ENCODE measurements around the gene TTBK2. TPM values are rescaled to one million over a fixed set of nuclear protein-coding genes. Genes with fewer than 3 reads are reported as not detected.
A peak's percentile ranks its signal among the peaks of the same experiment; 100 is the strongest.

TTBK2 gene
- total and polyA plus RNA-seq, 8 donors, result 12.4 to 15.8 (median 13.8) TPM

DNA sequence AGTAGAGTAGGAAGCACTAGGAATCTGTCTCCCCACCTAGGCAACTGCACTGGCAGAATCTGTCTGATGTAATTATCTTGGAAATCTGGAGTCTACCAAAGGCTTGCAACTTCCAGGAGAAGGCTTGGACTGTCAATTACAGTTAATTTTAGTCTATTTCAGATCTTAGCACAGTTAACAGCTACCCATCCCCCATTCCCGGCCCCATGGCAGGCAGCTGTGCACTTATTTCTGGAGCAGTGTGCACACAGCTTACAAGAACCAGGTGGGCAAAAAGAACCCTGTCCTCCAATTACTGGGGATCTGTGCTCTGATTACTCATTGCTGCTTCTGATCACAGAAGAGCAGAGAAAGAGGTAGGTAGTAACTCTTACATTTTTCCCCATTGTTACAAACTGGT lies 171.3 kb downstream of the TTBK2 start:
- DNase-seq (no peak), ATAC-seq (no peak)
- TF ChIP-seq, protein P1, sequence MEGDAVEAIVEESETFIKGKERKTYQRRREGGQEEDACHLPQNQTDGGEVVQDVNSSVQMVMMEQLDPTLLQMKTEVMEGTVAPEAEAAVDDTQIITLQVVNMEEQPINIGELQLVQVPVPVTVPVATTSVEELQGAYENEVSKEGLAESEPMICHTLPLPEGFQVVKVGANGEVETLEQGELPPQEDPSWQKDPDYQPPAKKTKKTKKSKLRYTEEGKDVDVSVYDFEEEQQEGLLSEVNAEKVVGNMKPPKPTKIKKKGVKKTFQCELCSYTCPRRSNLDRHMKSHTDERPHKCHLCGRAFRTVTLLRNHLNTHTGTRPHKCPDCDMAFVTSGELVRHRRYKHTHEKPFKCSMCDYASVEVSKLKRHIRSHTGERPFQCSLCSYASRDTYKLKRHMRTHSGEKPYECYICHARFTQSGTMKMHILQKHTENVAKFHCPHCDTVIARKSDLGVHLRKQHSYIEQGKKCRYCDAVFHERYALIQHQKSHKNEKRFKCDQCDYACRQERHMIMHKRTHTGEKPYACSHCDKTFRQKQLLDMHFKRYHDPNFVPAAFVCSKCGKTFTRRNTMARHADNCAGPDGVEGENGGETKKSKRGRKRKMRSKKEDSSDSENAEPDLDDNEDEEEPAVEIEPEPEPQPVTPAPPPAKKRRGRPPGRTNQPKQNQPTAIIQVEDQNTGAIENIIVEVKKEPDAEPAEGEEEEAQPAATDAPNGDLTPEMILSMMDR (IDR thresholded peaks at IDR 0.05), result no peak
- H3K27ac ChIP-seq, result no peak overlapping the region
- peaks cover 0 to 5% of the 10 kb centered on the region in 2 donors for H3K9me3 ChIP-seq
- H3K4me1 ChIP-seq, result no peaks in the 10 kb centered on the region
- intact Hi-C loops (cut with DNase I), result no loop called here
- peaks cover 0 to 34% of the 10 kb centered on the region in 2 donors for H3K36me3 ChIP-seq
- H3K27me3 ChIP-seq, result no peaks in the 10 kb centered on the region
- H3K4me3 ChIP-seq, result no peak overlapping the region

DNA sequence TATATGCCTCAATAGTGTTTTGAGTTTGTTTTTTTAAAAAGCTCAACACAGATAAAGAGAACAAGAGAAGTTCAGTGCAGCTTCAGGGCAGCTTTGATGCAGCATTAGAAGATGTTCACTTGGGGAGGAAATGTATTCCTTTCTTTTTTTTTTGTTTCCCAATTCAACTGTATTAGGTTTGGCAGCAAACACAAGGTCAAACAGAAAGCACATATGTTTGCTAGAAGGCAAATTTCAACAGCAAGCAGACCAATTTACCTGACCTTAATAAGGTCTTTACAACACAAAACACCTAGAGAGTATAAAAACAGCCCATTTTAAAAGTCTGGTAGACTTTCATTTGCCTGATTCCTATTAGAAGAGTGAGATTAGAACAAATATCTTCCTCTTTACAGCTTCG lies 176.4 kb downstream of the TTBK2 start:
- Histone ChIP-seq H3K4me1 (no peaks in the 10 kb centered on the region), H3K27me3 (no peaks in the 10 kb centered on the region), H3K36me3 (peaks cover 0 to 8% of the 10 kb centered on the region in 2 donors), H3K4me3 (no peak overlapping the region), H3K27ac (no peak overlapping the region), H3K9me3 (no peaks in the 10 kb centered on the region)
- ATAC-seq (no peak), DNase-seq (no peak)
- intact Hi-C loops (cut with DNase I), result no loop called here
- TF ChIP-seq, protein P1 (IDR thresholded peaks at IDR 0.05), result no peak

DNA sequence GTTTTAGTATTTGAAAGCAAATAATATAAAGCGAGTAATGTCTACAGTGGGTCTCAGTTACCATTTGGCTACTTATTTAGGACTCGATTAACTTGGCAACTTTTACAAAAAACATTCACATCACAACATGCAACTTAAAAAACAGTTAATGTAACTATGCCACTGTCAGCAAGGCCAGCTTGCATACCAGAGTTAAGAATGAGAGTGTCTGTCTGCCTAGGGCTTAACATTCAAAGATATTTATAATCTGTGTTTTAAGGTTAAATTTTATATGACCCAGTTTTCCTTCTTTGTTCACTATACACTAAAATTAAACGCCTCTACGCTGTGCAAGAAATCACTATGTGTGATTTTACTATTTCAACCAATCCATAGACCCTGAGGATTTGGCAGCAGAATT lies 178.4 kb downstream of the TTBK2 start:
- intact Hi-C loops (cut with DNase I), result no loop called here
- Histone ChIP-seq H3K9me3 (no peaks in the 10 kb centered on the region), H3K27ac (no peak overlapping the region), H3K27me3 (no peaks in the 10 kb centered on the region), H3K4me3 (no peak overlapping the region), H3K4me1 (peaks cover 0 to 7% of the 10 kb centered on the region in 2 donors), H3K36me3 (peaks cover 0 to 8% of the 10 kb centered on the region in 2 donors)
- ATAC-seq (no peak), DNase-seq (no peak)
- TF ChIP-seq, protein P1 (IDR thresholded peaks at IDR 0.05), result no peak

DNA sequence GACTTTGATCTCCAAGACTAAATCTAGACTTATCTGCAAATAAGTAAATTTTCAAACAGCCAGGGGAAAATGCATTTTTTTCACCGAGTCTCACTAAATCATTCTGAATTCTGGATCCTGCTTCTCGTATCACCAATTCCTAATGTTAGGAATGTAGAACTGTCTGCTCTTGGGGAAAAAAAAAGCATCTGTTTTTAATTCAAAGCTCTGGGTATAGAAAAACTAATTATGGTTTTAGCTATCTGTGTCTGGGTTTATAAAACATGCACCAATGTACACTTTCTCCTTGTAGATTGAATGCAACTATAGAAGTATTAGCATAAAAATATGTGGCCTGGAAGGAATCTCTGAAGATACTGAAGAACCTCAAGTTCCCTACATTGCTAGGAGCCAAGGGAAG lies 178.9 kb downstream of the TTBK2 start:
- TF ChIP-seq, protein P1 (IDR thresholded peaks at IDR 0.05), result no peak
- ATAC-seq, result no peak
- no peaks in the 10 kb centered on the region for H3K27me3 ChIP-seq
- no peak overlapping the region for H3K27ac ChIP-seq
- intact Hi-C loops (cut with DNase I), result no loop called here
- DNase-seq, result no peak
- H3K9me3 ChIP-seq, result no peaks in the 10 kb centered on the region
- peaks cover 0 to 8% of the 10 kb centered on the region in 2 donors for H3K4me1 ChIP-seq
- H3K4me3 ChIP-seq, result no peak overlapping the region
- peaks cover 0 to 8% of the 10 kb centered on the region in 2 donors for H3K36me3 ChIP-seq

DNA sequence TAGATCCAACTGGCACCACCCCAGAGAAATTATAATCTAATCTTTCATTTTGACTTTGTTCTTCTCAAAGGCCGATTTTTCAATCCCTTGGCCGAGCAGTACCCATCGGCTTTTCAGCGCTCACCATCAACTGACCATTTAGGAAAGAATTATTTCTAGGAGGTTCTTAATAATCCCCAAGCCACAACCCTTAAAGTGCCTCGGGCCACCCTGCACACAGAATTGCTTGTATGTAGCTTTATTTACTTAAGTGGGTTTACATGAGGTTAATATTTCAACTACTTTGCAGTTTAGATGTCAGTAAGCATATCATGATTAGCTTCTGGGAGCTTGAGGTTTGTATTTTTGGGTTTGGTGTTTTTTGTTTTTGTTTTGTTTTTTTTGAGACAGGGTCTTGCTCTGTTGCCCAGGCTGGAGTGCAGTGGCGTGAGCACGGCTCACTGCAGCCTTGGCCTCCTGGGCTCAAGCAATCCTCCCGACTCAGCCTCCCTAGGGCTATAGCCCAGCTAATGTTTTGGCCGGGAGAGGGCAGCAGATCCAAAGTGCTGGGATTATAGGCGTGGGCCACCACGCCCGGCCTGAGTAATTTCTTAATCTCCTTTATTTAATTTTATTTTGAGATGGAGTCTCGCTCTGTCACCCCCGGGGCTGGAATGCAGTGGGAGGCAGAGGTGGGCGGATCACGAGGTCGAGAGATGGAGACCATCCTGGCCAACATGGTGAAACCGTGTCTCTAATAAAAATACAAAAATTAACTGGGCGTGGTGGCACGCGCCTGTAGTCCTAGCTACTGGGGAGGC lies 182.8 kb downstream of the TTBK2 start:
- TF ChIP-seq, protein P1 (IDR thresholded peaks at IDR 0.05), result no peak
- Histone ChIP-seq H3K27ac (peak overlapping the region; percentile 80 to 85), H3K36me3 (peaks cover 0 to 17% of the 10 kb centered on the region in 2 donors), H3K4me1 (peaks cover 6 to 24% of the 10 kb centered on the region in 2 donors), H3K4me3 (peak overlapping the region; percentile 92 to 96), H3K27me3 (no peaks in the 10 kb centered on the region), H3K9me3 (no peaks in the 10 kb centered on the region)
- ATAC-seq, result peak; percentile 4
- no peak for DNase-seq
- intact Hi-C loops (cut with DNase I), result no loop called here

All from left lung (tissue), 10 donors.